H1 (cell line): ENCODE data around the gene INHBA. TPM values are rescaled to one million over a fixed set of nuclear protein-coding genes. Genes with fewer than 3 reads are reported as not detected.

ENCODE experiments used
- ASH2L ChIP-seq: fragments of 200-600, 300-600 bp; sonication (generic); IDR thresholded peaks from one replicate; pipeline ENCODE4 v1.7.1; 2017; ENCODE audit warnings: low read length
- FOSL1 ChIP-seq: IDR thresholded peaks from 2 replicates; pipeline ENCODE4 v1.6.1; 2011; ENCODE audit warnings: mild to moderate bottlenecking, low read depth, low read length, moderate library complexity; ENCODE audit not compliant: insufficient read depth
- POLR2A ChIP-seq, 2 experiments: IDR thresholded peaks; 1 replicate in 1 of 2; 2 replicates in 1 of 2; pipeline ENCODE4 v1.6.1; 2011; ENCODE audit warnings: low read depth in 2 of 2, low read length in 2 of 2, mild to moderate bottlenecking in 2 of 2; ENCODE audit errors: control extremely low read depth in 1 of 2
- TCF12 ChIP-seq: IDR thresholded peaks from 2 replicates; pipeline ENCODE4 v1.6.1; 2011; ENCODE audit warnings: low read depth, mild to moderate bottlenecking, low read length
- polyA plus RNA-seq, 7 experiments: library from polyadenylated mRNA; depleted of rRNA in 3 of 7; stranded (reverse) in 5 of 7; unstranded in 2 of 7; fragments of >200 nt in 5 of 7; fragments of 200-250 nt in 2 of 7; gene quantifications; 1 replicate in 5 of 7; 2 replicates in 1 of 7; 4 replicates in 1 of 7; pipeline versions ENCODE4 v1.2.1 to v1.2.3, GENCODE V29; 2011 to 2013; ENCODE audit warnings: missing spikeins in 2 of 7, mixed read lengths in 2 of 7
- total RNA-seq: library from RNA; stranded (reverse); fragmentation: NEBNext Ultra II Directional; extraction: Animal tissue kit (Norgen Biotek cat#: 25700); gene quantifications from 2 replicates; pipeline ENCODE4 v1.2.1, GENCODE V29; 2021

Gene INHBA
- total and polyA plus RNA-seq, 2 of the 8 experiments (the other 6 are each of a cell fraction or from before 2014, with no cell fraction given): 1.1 to 2.7 TPM

DNA sequence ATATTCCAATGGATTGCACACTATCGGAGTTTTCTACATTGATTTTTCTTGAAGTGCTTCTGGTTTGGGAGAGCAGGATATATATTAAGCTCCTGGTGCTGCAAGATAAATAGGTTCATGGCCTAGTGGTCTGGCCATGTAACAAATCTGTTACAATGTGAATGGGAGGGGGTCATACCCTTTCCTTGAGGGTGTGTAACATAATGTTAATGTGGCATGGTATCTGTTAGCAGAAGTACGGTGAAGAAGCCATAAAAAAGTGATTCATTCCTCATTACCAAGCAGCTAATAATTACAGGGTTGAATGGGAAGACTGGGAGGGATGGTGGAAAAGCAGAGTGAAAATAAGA lies 61.2 kb downstream of the INHBA start (continued):
- TF ChIP-seq FOSL1: no peak
- no peak for TF ChIP-seq POLR2A (IDR thresholded peaks at IDR 0.05; ENCODE audit: control extremely low read depth in 1 of 2, low read depth in 2 of 2, low read length in 2 of 2)
- no peak for TF ChIP-seq ASH2L
- no peak for TF ChIP-seq TCF12
